HG02678 (cell line): ENCODE data around the gene PAPSS1.

Source experiments
- ATAC-seq: cut with Tn5 transposase; IDR thresholded peaks from one replicate; pipeline ENCODE4 v1.9.1; 2021; ENCODE audit warnings: mild to moderate bottlenecking, moderate library complexity; ENCODE audit not compliant: unreplicated experiment

The PAPSS1 gene

DNA sequence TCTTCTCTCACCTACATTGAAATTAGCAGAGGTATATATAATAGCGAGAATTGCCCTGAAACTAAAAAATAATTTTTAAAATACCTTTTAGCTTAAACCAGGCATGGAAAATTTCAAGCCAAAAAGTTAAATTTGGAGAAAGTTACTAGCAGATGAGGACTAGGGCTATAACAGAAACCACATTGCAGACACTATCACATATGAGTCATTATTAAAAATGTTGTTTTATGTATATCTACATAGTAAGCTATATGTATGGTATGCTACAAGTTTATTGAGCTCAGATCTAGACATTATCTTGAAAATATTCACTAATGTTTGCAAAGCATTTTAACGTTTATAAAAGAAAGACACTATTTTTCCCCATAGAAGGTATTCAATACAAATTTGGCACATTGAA is 147.8 kb downstream of the PAPSS1 start:
- no peak for ATAC-seq

DNA sequence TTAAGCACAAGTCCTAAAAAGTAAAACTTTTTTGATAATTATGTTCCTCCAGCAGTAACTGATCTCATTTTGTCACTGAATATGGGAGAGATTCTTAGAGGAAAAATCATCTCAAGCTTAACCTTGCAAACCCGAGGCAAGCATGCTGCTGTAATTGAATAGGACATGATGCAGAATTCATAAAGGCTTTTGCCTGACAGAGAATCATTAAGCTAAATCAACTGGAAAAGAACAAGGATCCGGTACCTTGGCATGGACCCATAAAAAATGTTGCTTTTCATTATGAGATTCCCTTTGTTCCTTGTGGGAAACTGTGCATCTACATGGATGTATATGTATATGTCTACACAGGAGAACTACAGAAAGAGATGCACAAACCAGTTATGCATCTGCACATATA is 149.1 kb downstream of the PAPSS1 start:
- ATAC-seq, result no peak

DNA sequence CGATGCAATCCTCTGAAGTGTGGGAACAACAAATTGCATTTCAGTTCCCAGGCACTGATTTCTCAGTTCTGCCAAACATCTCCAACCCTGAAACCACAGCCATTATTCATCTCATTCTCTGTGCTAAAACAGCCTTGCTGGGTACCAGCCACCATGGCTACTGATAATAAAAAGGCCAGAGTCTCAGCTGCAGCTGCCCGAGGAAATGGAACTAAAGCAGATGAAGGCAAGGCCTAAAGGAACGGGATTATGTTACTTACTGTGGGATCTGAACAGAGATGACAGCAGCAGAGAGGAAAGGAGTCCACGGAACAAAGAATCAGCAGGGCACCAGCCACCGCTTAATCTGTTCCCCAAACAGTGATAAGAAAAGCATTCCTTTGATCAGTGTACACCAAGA is 155.7 kb downstream of the PAPSS1 start:
- ATAC-seq, result no peak
